C4-2B (cell line): ENCODE data around the gene BHLHE40.

Source experiments
- H3K27ac ChIP-seq: fragments of 450-650 bp; 2 replicates; pipeline ENCODE4 v1.5.1; 2017
- CTCF ChIP-seq: fragments of 450-650 bp; conservative IDR thresholded peaks from 2 replicates; pipeline ENCODE4 v1.5.1; 2017; ENCODE audit warnings: mild to moderate bottlenecking
- ZFX ChIP-seq: fragments of 450-650 bp; IDR thresholded peaks from 2 replicates; pipeline ENCODE4 v1.6.1; 2017

The BHLHE40 gene

DNA sequence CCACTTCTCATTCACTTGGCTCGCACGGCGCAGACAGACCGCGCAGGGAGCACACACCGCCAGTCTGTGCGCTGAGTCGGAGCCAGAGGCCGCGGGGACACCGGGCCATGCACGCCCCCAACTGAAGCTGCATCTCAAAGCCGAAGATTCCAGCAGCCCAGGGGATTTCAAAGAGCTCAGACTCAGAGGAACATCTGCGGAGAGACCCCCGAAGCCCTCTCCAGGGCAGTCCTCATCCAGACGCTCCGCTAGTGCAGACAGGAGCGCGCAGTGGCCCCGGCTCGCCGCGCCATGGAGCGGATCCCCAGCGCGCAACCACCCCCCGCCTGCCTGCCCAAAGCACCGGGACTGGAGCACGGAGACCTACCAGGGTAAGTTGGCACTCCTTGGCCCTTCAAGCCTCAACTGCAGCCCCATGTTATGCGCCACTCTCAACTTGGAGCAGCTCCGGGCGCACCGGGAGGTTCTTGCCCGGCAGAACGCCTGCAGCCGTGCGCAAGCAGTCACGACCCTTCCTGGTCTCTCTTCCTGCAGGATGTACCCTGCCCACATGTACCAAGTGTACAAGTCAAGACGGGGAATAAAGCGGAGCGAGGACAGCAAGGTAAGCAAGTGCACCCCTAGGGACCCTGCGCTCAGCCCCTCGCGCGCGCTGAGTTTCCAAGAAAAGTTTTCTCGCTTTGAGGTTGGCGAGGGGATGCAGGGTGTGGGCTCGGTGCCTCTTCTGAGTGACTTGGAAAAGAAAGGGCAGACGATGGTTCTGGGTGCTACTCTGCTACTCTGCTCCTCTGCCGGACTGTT, at the start of gene BHLHE40:
TSS of gene BHLHE40 (plus strand) at position 10 of the 801 bp plus-strand sequence. CDS start at position 292, 282 bp downstream.
- TF ChIP-seq CTCF (no peak), ZFX (no peak)
- peak within 1 kb of the TSS; percentile 95 for H3K27ac ChIP-seq

GRCh38 chr3:4930501-4930900, 48.7 kb upstream of the BHLHE40 start:
- TF ChIP-seq CTCF (peak; percentile 6; the same call in 1 of the 2 replicates), ZFX (no peak)
- no peak overlapping the region for H3K27ac ChIP-seq

GRCh38 chr3:4934050-4934449, 45.2 kb upstream of the BHLHE40 start:
- no peak overlapping the region for H3K27ac ChIP-seq
- TF ChIP-seq ZFX (no peak), CTCF (no peak)

- TF ChIP-seq ZFX: no peak
- no peak for TF ChIP-seq CTCF
Measured at GRCh38 chr3:4935347-4935746, 43.9 kb upstream of the BHLHE40 start.

DNA sequence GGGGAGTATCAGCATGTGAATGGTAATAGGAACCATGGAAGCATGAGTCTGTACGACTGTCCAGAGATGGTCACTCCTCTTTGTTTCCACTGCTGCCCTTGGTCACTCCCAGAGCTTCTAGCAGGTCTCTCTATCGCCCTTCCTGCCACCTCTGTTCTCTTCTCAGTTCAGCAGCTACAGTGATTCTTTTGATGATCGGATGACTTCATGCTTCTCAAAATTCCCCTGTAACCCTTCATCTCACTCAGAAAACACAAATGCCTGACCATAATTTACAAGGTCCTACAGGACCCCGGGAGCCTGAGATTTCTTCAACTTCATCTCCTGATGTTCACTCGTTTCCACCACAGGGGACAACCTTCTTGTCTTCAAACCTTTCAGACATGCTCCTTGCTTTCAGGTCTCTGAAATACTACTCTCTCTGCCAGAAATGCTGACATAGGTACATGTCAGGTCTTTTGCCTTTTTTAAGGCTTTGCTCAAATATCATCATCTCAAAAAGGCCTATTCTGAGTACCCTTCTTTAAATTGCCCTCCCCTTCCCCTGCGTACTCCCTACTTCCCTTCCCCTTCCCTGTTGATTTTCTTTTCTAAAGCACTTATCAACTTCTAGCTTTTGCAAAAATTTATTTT, 42.1 kb upstream of the BHLHE40 start:
- no peak overlapping the region for H3K27ac ChIP-seq
- TF ChIP-seq ZFX: no peak

More at GRCh38 chr3:4935347-4935746, 43.9 kb upstream of the BHLHE40 start:
- no peak overlapping the region for H3K27ac ChIP-seq

DNA sequence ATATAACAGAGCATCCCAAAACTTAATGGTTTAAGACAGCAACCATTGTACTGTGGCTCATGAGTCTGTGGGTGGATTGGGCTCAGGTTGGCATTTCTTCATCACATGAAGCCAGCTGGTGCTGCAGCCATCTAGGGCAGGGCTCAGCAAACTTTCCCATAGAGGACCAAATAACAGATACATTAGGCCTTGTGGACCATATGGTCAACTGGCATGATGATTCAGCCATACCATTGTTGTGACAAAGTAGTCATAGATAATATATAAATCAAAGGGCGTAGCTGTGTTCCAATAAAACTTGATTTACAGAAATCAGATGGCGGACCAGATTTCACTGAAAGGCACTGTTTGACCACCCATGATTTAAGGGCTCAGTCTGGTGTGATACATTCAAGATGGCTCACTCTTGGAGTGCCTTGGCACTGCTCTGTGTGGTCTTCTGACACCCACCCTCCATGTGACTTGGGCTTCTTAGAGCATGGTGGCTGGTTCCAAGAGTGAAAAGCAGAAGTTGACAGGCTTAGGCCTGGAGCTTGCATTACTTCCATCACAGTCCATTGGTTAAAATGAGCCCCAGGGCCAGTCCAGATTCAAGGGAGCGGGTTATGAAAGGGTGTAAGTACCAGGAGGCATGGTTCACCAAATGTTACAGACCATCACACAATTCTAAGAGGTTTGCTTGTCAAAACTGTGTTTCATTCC, 40.8 kb upstream of the BHLHE40 start:
- no peak overlapping the region for H3K27ac ChIP-seq
- no peak for TF ChIP-seq CTCF
- TF ChIP-seq ZFX: no peak

DNA sequence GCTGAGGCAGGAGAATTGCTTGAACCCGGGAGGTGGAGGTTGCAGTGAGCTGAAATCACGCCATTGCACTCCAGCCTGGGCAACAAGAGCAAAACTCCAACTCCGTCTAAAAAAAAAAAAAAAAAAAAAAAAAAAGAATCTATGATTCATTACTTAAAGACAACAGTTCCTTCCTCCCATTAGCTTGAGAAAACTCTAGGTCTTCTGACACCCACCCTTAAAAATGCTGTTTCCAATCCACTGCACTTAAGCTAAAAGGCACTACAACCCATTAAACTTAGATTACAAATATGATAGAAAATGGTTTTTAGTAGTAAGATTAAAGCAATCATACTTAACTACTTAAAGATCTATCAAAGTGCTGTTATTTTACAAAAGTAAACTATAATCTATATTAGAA, 40.0 kb upstream of the BHLHE40 start:
- TF ChIP-seq CTCF (no peak), ZFX (no peak)
- H3K27ac ChIP-seq: no peak overlapping the region
